Ascending aorta (tissue), 2 donors: Measurements from ENCODE around the gene KRTAP5-3. TPM values are rescaled to one million over a fixed set of nuclear protein-coding genes. Genes with fewer than 3 reads are reported as not detected.
A peak's percentile ranks its signal among the peaks of the same experiment; 100 is the strongest.

Source experiments
- DNase-seq, 2 donors: peaks; one replicate each; pipeline ENCODE4 v3.0.0-alpha.2; 2019; ENCODE audit warnings: low spot score in 2 of 2
- H3K27ac ChIP-seq, 2 donors: fragments of 200-600 bp; sonication (generic); one replicate each; pipeline ENCODE4 v1.5.1; 2016 to 2017; ENCODE audit warnings: mild to moderate bottlenecking in 1 of 2
- H3K27me3 ChIP-seq: fragments of 200-600 bp; sonication (generic); one replicate; pipeline ENCODE4 v1.5.1; 2017
- H3K36me3 ChIP-seq, 2 donors: fragments of 200-600 bp; sonication (generic); one replicate each; pipeline ENCODE4 v1.5.1; 2016
- H3K4me1 ChIP-seq, 2 donors: fragments of 200-600 bp; sonication (generic); one replicate each; pipeline ENCODE4 v1.5.1; 2016 to 2017; ENCODE audit warnings: mild to moderate bottlenecking in 1 of 2
- H3K4me3 ChIP-seq, 2 donors: fragments of 200-600 bp; sonication (generic); one replicate each; pipeline ENCODE4 v1.5.1; 2016 to 2017; ENCODE audit warnings: mild to moderate bottlenecking in 1 of 2
- H3K9me3 ChIP-seq, 2 donors: fragments of 200-600 bp; sonication (generic); one replicate each; pipeline ENCODE4 v1.5.1; 2016
- intact Hi-C: fragments of 100-400 bp; cut with DNase I; formaldehyde crosslinking; loops from one replicate; pipeline ENCODE4 v1.15.1; 2023
- total RNA-seq: library from RNA; depleted of rRNA; stranded (reverse); fragments of >200 nt; gene quantifications from one replicate; pipeline ENCODE4 v1.1.0, GENCODE V29; 2016
- TF ChIP-seq, protein P1 (sequence below), 3 experiments: fragments of 200-600 bp in 2 of 3; fragments of 450-650 bp in 1 of 3; sonication (generic) in 2 of 3; IDR thresholded peaks; one replicate each; pipeline ENCODE4 v1.5.1; 2016 to 2019; ENCODE audit warnings: antibody characterized with exemption in 3 of 3, mild to moderate bottlenecking in 1 of 3, moderate library complexity in 1 of 3

Gene KRTAP5-3
- total RNA-seq, 1 donor from 2014 or later: not detected

DNA sequence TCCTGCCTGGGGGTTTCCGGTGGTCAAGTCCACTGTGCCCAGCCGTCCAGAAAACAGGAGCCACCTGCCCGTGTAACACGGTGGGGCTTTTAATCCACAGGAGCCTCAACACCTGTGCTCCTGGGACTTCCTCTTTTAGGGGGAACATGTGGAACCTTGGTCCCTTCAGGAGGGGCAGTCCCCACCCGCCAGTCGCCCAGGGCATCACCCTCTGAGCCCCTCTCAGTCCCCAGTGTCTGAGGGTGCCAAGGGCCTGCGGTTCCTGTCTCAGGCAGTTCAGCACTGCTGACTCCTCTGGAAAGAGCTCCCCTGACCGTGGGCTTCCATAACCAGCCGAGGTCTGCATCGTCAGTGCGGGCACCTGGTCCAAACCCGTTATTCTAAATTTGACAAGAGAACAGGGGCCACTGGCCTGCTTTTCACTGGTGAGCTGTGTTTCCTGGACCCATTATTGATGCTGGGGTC lies 37.1 kb upstream of the KRTAP5-3 start:
- Histone ChIP-seq H3K4me1 (no peaks in the 10 kb centered on the region), H3K4me3 (no peak overlapping the region), H3K27ac (no peak overlapping the region), H3K36me3 (no peaks in the 10 kb centered on the region), H3K27me3 (no peaks in the 10 kb centered on the region), H3K9me3 (no peaks in the 10 kb centered on the region)
- intact Hi-C loops: no loop called here
- peak in 1 of 2 donors; percentile 49 for DNase-seq
- TF ChIP-seq, protein P1, sequence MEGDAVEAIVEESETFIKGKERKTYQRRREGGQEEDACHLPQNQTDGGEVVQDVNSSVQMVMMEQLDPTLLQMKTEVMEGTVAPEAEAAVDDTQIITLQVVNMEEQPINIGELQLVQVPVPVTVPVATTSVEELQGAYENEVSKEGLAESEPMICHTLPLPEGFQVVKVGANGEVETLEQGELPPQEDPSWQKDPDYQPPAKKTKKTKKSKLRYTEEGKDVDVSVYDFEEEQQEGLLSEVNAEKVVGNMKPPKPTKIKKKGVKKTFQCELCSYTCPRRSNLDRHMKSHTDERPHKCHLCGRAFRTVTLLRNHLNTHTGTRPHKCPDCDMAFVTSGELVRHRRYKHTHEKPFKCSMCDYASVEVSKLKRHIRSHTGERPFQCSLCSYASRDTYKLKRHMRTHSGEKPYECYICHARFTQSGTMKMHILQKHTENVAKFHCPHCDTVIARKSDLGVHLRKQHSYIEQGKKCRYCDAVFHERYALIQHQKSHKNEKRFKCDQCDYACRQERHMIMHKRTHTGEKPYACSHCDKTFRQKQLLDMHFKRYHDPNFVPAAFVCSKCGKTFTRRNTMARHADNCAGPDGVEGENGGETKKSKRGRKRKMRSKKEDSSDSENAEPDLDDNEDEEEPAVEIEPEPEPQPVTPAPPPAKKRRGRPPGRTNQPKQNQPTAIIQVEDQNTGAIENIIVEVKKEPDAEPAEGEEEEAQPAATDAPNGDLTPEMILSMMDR (IDR thresholded peaks at IDR 0.05): no peak

DNA sequence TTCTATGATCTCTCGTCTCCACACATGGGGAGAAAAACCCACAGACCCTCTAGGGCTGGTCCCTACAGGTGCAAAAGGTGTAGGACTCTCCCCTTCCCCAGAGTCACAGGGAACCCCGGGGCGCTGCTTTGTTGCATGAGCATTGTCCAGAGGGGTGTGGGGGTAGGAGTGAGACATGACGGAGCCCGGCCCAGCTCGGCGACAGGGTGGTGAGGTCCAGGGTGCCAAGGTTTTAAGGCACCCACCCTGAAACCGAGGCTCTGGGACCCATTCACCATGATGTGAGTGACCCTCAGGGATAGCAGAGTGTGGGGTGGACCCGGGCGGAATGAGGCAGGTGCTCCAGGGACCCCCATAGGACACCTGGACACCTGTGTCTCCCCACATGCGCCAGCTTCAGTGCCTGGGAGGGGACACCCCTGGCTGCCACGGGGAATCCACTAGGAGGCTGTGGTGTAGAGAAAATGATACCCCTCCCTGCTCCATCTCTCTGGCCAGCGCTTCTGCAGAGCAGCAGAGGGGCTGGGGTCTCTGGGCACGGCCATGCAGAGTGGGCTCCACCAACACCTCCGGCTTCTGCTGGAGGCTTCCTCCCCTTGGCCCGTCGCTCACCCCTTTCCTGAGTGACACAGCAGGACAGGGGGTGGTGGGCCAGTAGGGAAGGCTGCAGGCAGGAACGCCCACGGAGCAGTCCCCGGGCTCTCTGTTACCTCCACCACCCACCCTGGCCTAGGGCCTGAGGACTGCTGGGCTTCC lies 36.5 kb upstream of the KRTAP5-3 start:
- Histone ChIP-seq H3K4me1 (no peaks in the 10 kb centered on the region), H3K36me3 (no peaks in the 10 kb centered on the region), H3K27ac (no peak overlapping the region), H3K9me3 (no peaks in the 10 kb centered on the region), H3K27me3 (no peaks in the 10 kb centered on the region), H3K4me3 (no peak overlapping the region)
- intact Hi-C loops: no loop called here
- TF ChIP-seq, protein P1 (IDR thresholded peaks at IDR 0.05): no peak
- DNase-seq: peak in 1 of 2 donors; percentile 59

DNA sequence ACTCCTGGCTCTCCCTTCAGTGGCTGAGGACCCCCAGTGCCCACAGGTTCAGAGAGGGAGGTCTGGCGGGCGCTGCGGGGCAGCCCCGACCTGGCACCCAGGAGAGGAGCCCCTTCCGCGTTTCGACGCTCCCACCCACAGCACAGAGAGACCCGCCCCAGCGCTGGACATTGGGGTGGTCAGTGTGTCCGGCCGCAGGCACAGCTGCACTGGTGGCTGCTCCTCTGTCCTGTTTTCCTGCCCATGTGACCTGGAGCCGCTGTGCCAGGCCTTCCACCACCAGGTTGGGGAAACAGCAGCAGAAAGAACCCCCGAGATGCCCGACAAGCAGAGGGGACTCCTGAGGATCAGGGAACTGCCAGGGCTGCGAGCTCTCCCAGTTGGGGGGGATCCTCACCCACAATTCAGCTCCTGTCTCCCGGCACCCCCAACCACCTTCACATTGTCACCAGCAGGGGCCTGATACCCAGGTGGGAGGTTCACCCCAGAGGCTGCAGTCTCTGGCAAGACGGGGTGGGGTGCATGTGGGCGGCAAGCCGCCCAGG lies 35.0 kb upstream of the KRTAP5-3 start:
- H3K4me3 ChIP-seq: no peak overlapping the region
- no peaks in the 10 kb centered on the region for H3K36me3 ChIP-seq
- no peaks in the 10 kb centered on the region for H3K9me3 ChIP-seq
- H3K27ac ChIP-seq: no peak overlapping the region
- no peaks in the 10 kb centered on the region for H3K4me1 ChIP-seq
- no peaks in the 10 kb centered on the region for H3K27me3 ChIP-seq
- DNase-seq: peak in 1 of 2 donors; percentile 30
- intact Hi-C loops: no loop called here
- TF ChIP-seq, protein P1 (IDR thresholded peaks at IDR 0.05): no peak

DNA sequence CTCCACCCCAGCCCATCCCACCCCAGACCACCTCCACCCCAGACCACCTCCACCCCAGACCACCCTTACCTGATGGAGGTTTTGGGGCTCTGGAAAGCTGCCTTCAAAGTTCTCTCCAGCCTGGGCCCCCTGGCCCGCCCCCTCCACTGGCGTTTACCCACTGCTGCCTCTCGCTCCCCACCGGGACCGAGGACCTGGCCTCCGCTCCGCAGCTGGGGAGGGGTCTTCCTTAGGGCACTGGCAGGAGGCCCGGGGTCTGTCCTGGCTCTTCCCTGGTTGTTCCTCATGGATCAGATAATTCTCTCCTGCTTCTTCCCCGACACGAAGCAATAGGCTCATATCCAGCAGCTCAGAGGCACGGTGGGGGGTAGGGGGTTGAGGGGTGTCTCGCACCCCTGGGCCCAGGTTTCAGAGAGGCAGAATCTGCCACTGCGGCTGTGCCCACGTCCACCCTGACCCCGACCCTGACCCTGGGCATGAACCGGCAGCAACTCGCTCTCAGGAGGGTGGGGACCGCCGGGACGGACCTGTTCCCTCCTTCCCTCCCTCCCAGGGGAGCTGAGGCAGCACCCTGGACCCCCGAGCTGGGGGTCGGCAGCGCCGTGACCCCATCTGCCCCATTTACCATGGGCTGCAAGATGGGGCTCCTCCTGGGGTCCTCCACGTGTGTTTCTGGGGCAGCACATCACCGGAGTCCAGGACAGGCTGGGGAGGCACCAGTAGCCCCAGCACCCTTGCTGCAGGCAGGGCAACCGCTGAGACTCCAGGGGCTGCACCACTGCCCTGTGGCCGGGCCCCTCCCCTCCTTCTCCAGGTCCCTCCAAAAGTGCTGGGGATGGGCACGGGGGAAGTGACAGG lies 34.3 kb upstream of the KRTAP5-3 start:
- intact Hi-C loops: no loop called here
- no peak overlapping the region for H3K4me3 ChIP-seq
- DNase-seq: peak in 1 of 2 donors; percentile 50
- no peaks in the 10 kb centered on the region for H3K4me1 ChIP-seq
- H3K9me3 ChIP-seq: no peaks in the 10 kb centered on the region
- no peaks in the 10 kb centered on the region for H3K27me3 ChIP-seq
- H3K27ac ChIP-seq: no peak overlapping the region
- TF ChIP-seq, protein P1 (IDR thresholded peaks at IDR 0.05): no peak
- no peaks in the 10 kb centered on the region for H3K36me3 ChIP-seq

DNA sequence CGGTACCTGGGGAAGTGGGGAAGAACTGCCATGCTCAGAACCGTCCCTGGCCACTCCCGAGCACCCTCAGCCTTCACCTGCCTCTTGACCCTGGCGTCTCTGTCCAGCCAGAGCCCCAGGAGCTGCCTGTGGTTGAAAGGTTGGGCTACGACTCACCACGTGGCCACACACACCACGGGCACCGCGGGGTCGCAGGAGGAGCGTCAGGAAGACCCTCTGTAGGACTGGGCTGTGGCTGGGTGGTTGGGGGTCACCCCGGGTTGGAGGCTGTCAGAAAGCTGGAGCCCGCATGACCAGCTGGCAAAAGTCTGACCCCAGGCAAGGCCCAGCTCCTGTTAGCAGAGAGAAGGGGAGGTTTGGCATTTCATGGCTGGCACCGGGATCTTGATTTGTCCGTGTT lies 32.8 kb upstream of the KRTAP5-3 start:
- H3K27me3 ChIP-seq: no peaks in the 10 kb centered on the region
- TF ChIP-seq, protein P1 (IDR thresholded peaks at IDR 0.05): no peak
- intact Hi-C loops: no loop called here
- no peaks in the 10 kb centered on the region for H3K36me3 ChIP-seq
- H3K9me3 ChIP-seq: no peaks in the 10 kb centered on the region
- H3K27ac ChIP-seq: no peak overlapping the region
- no peak overlapping the region for H3K4me3 ChIP-seq
- H3K4me1 ChIP-seq: no peaks in the 10 kb centered on the region
- peak in 1 of 2 donors; percentile 52 for DNase-seq
